ENCODE data around the gene ACLY.

The ACLY gene

GRCh38 chr17:41893384-41893783 is 25.4 kb downstream of the ACLY start:
- TF ChIP-seq CTCF (IDR thresholded peaks at IDR 0.05; ENCODE audit: borderline replicate concordance, control extremely low read depth, extremely low read depth, insufficient read depth, missing control alignments) = no peak
- in situ Hi-C loops (cut with MboI; ENCODE audit: low sequenced_read_pairs, unreplicated experiment) = no loop called here
- DNase-seq (ENCODE audit: low spot score) = no peak

- TF ChIP-seq CTCF (IDR thresholded peaks at IDR 0.05; ENCODE audit: borderline replicate concordance, control extremely low read depth, extremely low read depth, insufficient read depth, missing control alignments) = no peak
- in situ Hi-C loops (cut with MboI; ENCODE audit: low sequenced_read_pairs, unreplicated experiment) = no loop called here
- no peak for DNase-seq (ENCODE audit: low spot score)
Measured at GRCh38 chr17:41892021-41892376, 26.8 kb downstream of the ACLY start.

- in situ Hi-C loops (cut with MboI; ENCODE audit: low sequenced_read_pairs, unreplicated experiment) = no loop called here
- no peak for TF ChIP-seq CTCF (IDR thresholded peaks at IDR 0.05; ENCODE audit: borderline replicate concordance, control extremely low read depth, extremely low read depth, insufficient read depth, missing control alignments)
- DNase-seq (ENCODE audit: low spot score) = no peak
Measured at GRCh38 chr17:41891135-41892020, 27.4 kb downstream of the ACLY start.

GRCh38 chr17:41888332-41888965 is 30.3 kb downstream of the ACLY start:
- no peak for TF ChIP-seq CTCF (IDR thresholded peaks at IDR 0.05; ENCODE audit: borderline replicate concordance, control extremely low read depth, extremely low read depth, insufficient read depth, missing control alignments)
- DNase-seq (ENCODE audit: low spot score) = no peak
- in situ Hi-C loops (cut with MboI; ENCODE audit: low sequenced_read_pairs, unreplicated experiment) = no loop called here

GRCh38 chr17:41885733-41886132 is 33.0 kb downstream of the ACLY start:
- peak; percentile 1 for TF ChIP-seq CTCF (IDR thresholded peaks at IDR 0.05; ENCODE audit: borderline replicate concordance, control extremely low read depth, extremely low read depth, insufficient read depth, missing control alignments)
- DNase-seq (ENCODE audit: low spot score) = no peak
- in situ Hi-C loops (cut with MboI; ENCODE audit: low sequenced_read_pairs, unreplicated experiment) = no loop called here

- no peak for TF ChIP-seq CTCF (IDR thresholded peaks at IDR 0.05; ENCODE audit: borderline replicate concordance, control extremely low read depth, extremely low read depth, insufficient read depth, missing control alignments)
- DNase-seq (ENCODE audit: low spot score) = no peak
- in situ Hi-C loops (cut with MboI; ENCODE audit: low sequenced_read_pairs, unreplicated experiment) = no loop called here
Measured at GRCh38 chr17:41882756-41883155, 36.0 kb downstream of the ACLY start.
